ENCODE data around the gene PGAP2. TPM values are rescaled to one million over a fixed set of nuclear protein-coding genes. Genes with fewer than 3 reads are reported as not detected.
"Not testable (repeated sequence)": the region's sequence is repeated elsewhere in the genome, so short reads cannot be mapped to it uniquely, and the experiment has no call there.

PGAP2 gene
- 40.9 and 41.3 TPM in 2 replicates for total RNA-seq (2014; rRNA removed; shearing (Covaris generic))

DNA sequence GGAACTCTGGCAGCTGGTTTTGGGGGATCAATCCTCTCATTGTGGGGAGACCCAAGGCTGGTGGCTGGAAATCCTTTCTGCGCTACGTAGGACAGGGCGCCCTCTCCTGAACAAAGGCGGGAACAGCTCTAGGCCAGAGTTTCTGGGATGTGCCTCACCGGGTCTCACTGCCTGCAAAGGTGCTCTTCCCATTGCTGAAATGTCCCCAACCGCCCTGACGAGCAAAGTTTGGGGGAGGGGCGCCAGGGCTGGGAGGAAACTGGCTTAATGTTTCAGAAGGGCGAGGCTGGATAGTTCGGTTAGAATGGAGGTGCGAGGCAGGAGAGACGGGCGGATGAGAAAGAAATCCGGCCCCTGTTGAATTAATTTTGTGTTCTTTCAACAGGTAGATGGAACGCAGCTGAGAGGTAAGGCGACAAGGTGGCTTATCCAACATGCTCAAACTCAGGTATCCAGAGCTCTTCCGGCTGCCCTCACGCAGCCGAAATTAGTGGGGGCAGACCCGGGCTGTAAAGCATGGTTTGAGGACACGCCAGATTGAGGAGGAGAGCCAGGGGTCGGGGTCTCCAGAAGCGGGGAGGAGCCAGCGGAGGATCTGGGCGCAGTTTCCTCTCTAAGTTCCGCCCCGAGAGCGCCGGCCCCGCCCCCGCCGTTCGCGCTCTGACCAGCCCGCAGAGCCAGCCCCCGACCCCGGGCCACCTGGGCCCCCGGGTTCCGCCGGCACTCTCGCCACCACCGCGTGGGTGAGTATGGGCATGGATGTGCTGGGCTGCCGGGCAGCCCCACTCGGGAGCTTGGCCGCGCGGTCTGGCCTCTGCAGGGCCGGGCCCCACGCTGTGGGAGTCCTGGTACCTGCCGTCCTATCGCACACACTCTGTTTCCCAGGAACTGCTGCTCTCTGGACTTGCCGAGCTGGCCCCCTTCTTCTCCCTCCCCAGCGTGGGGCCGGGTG lies at the start of gene PGAP2:
TSS of gene PGAP2 (plus strand) at position 652 of the 952 bp plus-strand sequence. CDS start 2,700 bp downstream, outside the sequence.
- DNase-seq (ENCODE audit: low spot score), result peak; percentile 95

DNA sequence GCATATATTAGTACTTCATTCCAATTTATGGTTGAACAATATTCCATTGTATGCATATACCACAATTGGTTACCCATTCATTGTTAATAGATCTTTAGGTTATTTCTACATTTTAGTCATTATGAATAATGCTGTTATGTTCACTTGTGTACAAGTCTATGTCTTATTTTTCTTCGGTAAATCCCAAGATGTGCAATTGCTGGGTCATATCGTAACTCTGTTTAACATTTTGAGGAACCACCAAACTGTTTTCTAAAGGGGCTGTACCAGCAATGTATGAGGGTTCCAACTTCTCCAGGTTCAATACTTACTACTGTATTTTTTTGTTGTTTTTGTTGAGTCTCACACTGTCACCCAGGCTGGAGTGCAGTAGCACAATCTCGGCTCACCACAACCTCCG lies 44.1 kb upstream of the PGAP2 start:
- no peak for DNase-seq (ENCODE audit: low spot score)

DNA sequence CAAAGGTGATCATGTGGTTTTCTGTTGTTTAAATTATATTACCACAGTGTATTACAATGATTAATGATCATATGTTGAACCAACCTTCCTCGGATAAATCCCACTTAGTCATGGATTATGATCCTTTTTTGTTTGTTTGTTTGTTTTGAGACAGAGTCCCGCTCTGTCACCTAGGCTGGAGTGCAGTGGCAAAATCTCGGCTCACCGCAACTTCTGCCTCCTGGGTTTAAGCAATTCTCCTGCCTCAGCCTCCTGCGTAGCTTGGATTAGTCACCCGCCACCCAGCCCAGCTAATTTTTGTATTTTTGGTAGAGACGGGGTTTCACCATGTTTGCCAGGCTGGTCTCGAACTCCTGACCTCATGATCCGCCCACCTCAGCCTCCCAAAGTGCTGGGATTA lies 41.5 kb upstream of the PGAP2 start:
- DNase-seq (ENCODE audit: low spot score), result not testable (repeated sequence)

DNA sequence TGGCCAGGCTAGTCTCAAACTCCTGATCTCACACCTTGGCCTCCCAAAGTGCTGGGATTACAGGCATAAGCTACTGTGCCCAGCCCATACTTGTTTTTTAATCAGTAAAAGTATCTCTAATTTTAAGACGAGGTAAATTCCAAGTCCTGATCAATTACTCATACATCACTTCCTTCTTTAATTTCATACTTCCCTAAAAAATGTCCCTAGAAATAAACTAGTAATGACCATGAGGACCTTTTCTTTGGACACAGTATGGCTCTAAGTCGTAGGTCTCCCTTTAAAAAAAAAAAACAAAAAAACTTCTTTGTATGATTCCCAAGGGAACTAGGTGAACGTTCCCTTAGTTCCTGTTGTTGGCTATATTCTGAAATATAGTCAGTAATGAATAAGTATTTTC lies 40.8 kb upstream of the PGAP2 start:
- DNase-seq (ENCODE audit: low spot score), result no peak

DNA sequence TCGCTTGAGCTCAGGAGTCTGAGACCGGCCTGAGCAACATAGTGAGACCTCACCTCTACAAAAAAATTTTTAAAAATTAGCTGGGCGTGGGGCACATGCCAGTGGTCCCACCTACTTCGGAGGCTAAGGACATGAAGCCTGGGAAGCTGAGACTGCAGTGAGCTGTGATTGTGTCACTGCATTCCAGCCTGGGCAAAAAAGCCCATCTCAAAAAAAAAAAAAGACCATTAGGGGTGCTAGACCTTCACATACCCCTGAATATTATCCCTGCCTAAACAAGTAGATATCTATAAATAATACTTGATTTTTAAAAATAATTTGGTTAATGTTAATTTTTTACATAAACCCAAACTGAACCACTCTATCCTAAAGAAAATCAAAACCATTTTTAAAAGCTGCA lies 35.2 kb upstream of the PGAP2 start:
- DNase-seq (ENCODE audit: low spot score), result no peak

DNA sequence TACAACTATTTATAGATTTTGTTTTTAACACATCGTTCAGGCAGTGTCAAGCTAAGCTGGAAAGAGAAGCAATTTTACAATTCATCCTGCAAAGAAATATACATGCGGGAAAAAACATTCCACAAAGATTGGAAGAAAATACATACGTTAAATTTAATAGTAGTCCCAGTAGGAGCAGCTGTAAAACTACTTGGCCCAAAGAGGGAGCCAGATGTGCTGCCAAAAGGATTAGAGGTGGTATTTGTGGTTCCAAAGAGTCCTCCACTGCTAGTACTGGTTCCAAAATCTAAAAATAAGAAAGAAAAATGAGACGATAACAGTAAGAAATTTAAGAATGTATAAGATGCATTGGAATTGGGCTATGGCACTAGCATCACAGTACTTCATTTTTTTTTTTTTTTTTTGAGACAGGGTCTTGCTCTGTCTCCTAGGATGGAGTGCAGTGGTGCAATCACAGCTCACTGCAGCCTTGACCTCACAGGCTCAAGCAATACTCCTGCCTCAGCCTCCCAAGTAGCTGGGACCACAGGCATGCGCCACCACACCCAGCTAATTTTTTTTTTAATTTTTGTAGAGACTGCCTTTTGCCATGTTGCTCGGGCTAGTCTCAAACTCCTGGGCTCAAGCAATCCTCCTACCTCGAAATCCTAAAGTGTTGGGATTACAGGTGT lies 32.5 kb upstream of the PGAP2 start:
- DNase-seq (ENCODE audit: low spot score), result no peak

DNA sequence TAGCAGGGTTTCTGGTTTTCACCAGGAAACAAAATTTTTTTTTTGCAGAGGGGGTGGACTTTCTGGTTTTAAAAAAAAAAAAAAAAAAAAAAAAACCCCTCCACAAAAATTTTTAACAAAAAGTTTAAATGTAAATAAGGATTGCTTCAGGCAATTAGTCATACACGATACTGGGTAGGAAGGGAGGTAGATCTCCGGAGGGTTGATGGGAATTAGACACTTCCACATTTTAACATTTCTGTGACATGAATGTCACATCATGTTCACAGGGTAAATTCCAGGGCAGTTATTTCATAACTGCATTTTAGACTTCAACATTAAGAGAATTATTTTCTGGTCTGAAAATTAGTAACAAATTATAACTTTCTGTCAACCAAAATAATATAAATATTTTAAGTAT lies 26.9 kb upstream of the PGAP2 start:
- no peak for DNase-seq (ENCODE audit: low spot score)

DNA sequence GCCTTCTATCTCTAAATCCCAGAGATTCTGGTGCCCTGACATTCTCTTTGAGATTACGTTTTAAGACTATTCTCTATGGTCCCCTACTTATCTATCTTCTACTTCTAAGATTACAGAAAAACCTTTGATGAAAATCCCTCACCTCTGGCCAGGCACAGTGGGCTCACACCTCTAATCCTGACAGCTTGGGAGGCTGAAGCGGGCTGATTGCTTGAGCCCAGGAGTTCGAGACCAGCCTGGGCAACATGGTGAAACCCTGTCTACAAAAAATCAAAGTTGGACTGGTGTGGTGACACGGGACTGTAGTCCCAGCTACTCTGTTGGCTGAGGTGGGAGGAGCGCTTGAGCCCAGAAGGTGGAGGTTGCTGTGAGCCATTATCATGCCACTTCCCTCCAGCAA lies 25.4 kb upstream of the PGAP2 start:
- no peak for DNase-seq (ENCODE audit: low spot score)

DNA sequence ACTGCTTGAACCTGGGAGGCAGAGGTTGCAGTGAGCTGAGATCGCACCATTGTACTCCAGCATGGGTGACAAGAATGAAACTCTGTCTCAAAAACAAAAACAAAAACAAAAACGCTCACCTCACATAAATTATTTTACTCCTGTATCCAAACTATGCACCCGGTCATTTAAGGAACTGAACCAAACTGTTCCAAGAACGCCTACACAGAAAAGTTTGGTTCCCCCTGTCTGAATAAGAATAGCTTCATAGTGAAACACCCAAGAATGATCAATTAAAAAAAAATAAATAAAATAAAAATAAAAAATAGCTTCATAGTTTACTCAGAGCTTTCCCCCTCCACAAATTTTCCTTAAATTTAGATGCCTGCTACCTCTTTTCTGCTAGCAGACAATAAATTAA lies 24.7 kb upstream of the PGAP2 start:
- no peak for DNase-seq (ENCODE audit: low spot score)

DNA sequence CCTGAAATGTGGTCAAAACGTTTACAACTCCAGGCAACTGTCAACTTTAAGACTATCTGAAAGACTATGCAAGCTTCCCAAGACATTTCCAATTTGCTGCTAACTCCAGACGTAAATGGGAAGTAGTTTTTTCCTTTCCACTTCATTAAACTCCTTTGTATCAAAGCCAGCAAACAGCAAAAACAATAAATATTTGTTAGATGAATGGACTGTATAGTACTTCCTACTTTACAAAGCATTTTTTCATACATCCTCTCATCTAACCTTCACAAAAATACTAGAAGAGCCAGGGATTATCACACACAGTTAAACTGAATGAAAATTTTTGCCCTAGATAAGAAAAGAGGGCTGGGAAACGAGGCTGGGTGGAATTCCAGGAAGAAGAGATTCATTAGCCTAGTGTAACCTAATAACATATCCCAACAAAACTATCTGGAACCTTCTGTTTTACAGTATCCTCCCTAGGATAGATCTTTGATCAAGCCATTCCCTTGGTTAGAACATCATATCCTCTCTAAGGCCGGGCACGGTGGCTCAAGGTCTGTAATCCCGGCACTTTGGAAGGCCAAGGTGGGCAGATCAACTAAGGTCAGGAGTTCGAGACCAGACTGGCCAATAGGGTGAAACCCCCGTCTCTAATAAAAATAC lies 21.5 kb upstream of the PGAP2 start:
- DNase-seq (ENCODE audit: low spot score), result no peak

DNA sequence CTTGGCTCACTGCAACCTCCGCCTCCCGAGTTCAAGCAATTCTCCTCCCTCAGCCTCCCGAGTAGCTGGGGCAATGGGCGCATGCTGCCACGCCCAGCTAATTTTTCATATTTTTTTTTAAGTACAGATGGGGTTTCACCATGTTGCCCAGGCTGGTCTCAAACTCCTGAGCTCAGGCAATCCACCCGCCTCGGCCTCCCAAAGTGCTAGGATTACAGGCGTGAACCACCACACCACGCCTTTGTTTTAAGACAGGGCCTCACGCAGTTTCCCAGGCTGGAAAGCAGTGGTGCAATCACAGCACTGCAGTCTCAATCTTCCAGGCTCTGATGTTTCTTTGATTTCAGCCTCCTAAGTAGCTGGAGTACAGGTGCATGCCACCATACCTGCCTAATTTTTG lies 14.0 kb upstream of the PGAP2 start:
- DNase-seq (ENCODE audit: low spot score), result not testable (repeated sequence)

DNA sequence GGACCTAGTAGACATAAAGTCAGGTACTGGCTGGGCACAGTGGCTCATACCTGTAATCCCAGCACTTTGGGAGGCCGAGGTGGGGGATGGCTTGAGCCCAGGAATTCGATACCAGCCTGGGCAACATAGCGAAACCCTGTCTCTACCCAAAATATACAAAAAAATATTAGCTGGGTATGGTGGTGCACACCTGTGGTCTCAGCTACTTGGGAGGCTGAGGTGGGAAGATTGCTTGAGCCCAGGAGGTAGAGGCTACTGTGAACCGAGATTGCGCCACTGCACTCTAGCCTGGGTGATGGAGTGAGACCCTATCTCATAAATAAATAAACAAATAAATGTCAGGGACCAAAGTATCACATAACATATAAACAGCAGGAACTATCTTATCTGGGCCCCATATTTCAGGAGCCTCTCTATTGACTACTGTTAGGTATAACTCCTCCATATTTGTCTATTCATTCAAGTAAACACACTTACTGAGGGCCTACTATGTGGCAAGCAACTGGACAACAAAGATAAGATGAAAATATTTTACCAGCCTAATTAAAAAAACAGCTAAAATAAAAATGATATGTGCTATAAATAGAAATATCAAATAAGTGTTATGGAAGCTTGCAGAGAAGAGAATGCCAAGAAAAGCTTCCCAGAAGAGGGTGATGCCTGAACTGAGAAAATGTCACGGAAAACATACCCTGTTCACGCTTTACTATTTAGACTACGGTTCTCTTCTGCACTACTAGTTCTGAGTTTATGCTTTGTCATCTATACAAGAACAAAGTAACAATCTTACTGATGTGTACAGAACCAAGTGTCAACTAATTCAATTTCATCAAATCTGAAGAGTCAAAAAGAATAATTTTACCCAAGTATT lies 13.0 kb upstream of the PGAP2 start:
- no peak for DNase-seq (ENCODE audit: low spot score)

DNA sequence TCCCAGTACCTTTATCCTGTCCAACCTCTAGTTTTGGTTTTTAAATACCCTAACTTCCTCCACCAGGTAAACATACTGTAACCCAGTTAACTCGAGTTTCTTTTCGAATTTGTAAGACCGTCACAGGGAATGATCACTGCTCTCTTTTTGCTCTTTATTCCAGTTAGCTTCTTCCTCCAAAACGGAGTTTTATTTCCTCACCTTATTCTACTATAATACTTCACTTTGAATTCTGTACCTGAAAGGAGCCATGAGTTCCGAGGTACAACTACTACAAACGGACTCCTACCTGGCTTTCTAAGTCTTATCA lies 12.4 kb upstream of the PGAP2 start:
- DNase-seq (ENCODE audit: low spot score), result no peak

DNA sequence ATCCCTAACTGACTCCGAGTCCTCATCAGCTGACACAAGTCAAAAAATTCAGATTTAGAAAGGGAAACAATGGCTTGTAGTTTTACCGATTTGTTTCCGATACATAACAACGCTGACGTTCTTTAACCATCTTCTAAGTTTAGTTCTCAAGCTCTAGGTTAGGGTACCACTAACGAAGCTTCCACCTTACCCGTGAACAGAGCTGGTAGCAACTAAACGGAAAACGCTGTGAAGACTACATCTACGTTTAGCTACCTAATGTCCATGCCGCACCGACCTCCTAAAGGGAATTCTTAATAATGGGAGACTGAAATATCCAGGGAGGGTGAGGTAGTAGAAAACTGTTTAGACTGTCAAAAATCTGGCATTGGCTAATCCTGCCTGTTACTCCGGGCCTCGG lies 12.0 kb upstream of the PGAP2 start:
- peak; percentile 39 for DNase-seq (ENCODE audit: low spot score)

DNA sequence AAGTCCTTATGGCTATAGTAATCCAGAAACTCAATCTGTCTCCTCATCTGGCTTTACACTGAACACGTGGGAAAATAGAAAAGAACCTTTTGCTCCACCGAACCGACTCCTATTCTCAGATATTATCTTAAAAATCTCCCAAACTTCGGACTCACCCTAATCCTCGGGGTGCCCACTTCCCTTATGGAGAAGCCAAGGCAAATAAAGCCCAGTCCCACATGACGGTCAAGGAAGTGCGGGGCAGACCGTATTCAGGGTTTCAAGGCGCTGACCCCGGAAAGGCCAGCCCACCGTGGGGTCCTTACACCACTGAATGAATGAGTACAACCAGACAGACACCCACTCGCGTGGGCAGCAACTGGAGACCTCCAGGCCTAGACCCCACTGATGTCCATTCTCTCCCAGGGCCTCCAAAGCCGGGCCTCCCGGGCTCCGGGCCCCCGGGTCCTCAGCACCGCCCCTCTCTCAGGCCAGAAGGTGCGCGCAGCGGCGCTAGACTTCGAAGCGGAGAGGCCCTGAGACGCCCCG lies 11.5 kb upstream of the PGAP2 start:
- peak; percentile 24 for DNase-seq (ENCODE audit: low spot score)

DNA sequence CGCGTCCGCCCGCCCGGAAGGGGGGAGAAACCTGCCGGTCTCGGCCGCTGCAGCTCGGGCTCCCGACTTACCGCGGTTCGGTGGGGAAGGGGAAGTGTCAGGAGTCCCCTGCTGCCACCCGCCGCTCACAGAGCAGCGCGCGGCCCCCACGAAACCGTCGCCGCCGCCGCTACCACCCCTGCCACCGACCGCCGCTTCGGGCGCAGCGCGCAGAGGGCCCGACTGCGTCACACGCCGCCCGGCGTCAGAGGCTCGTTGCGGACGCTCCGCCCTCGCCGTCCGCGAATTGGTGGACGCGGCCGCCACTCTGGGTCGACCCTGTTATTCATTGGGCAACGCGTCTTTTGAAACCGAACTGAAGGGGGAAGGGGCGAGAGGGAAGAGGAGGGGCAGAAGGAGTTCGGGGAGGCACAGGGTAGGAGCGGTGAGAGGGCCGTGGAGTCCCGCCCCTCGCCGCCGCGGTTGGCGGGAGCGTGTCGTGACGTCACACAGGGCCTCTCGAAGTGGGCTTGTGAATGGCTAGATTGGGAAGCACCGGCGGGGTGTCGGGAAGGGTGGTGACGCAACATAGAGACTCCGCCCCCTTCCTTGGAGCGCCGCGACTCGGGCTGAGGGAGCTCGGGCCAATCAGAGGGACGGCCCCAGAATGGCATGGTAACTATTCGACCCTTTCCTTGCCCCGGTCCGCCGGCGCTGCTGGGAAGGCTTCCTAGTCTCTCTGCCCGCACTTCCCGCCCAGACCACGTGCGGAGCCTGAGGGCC lies 10.8 kb upstream of the PGAP2 start, which contains the start of gene NUP98:
TSS of gene NUP98 (minus strand) at position 226 of the 762 bp plus-strand sequence. CDS start 15,437 bp downstream, outside the sequence.
- peak; percentile 100 for DNase-seq (ENCODE audit: low spot score)

DNA sequence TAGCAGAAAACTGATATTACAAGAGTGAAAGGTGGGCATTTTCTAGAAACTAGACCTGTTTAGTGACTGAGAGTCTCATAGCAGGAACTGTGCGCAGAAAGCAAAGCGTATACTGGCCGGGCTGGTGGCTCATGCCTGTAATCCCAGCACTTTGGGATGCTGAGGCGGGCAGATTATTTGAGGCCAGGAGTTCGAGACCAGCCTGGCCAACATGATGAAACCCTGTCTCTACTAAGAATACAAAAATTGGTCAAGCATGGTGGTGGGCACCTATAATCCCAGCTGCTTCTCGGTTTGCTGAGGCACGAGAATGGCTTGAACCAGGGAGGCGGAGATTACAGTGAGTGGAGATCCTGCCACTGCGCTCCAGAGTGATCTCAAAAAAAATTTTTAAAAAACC lies 9.2 kb upstream of the PGAP2 start:
- DNase-seq (ENCODE audit: low spot score), result no peak

DNA sequence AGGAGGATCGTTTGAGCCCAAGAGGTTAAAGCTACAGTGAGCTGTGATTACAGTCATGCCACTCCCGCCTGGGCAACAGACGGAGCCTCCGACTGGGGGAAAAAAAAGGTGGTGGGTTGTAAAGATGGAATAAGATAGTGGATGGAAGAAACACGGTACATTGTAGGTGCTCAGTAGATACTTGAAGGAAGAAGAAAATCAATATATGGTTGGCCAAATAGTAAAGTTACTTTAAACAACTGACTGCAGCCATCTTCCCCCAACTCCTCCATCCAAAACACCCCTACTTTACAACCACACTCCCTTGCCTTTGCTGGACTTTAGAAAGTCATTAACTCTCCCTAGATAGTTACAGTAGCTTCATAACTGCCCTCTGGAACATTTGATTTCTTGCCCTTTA lies 8.5 kb upstream of the PGAP2 start:
- DNase-seq (ENCODE audit: low spot score), result no peak

DNA sequence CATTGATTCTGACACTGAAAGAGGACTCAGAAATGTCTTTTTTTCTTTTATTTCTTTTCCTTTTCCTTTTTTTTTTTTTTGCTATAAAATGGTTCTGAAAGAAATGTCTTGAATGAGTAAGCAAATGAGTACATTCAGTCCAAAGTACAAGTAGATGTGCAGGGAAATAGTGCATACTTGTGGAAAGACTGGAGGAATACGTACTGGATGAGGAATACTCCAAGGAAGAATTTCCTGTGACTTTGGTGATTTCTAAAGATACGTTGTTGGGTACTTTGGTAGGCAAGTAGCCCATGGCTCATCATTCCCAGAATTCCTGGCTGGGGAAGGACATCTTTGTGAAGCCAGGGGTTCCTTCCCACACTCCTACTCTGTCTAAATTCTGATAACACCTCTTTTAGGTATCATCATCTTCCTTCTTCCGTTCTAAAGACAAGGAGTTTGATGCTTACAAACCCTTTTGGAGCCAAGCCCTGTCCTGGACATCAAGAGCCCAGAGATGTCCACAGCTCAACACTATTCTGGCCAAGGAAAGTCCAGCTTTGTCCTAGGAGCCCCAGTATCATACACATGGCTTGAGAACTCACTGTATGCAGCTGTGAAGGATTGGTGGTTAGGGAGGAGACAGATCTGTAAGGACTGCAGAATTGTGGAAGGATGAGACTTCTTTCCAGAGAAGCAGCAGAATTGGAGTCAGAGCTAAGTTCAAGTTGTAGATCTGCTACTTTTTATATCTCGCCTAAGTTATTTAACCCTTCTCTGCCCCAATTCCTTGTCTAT lies 6.2 kb upstream of the PGAP2 start:
- DNase-seq (ENCODE audit: low spot score), result no peak
